CD4-positive, alpha-beta T cell treated with Interferon alpha-2 for 1 hour (primary cell): ENCODE measurements around the gene PIGL.
"Not testable (repeated sequence)": the region's sequence is repeated elsewhere in the genome, so short reads cannot be mapped to it uniquely, and the experiment has no call there.

ENCODE experiments used
- DNase-seq, 2 donors: peaks; one replicate each; pipeline ENCODE4 v3.0.0-alpha.2; 2020 to 2022

The PIGL gene

DNA sequence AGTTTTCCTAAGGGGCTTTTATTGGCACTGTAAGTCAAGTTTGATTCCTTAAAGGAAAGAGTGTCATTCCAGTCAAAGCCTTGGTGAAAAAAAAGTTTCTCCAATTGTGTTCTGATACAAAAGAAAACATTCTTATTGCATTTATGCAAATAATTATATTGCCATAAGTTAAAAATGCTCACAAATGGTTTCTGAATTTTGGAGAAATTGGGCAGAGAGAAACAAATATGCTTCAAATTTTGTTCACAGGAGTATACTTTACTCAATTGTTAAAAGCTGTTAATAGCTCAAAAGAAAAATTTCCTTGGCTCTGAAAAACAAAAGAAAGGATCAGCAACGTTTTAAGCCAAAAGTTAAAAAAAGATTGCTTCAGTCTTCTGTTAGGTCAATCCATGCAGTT lies 60.2 kb downstream of the PIGL start:
- no peak for DNase-seq

DNA sequence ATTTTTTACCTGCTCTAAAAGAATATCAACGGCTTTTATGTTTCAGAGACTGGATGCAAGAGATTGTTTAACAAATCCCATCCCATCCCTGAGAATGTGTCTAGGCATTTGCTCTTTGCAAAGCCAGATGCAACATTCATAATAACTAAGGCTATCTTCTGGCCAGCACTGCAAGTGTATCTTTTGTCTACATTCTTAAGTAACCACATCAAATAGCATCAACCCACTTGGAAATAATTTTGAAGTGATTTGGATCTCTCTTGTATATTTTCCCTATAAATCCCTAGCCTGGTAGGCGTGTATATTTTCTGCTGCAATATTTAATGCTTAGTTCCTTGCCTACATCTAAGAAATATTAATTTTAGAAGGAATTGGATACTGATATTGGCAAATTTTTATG lies 64.3 kb downstream of the PIGL start:
- DNase-seq = no peak

DNA sequence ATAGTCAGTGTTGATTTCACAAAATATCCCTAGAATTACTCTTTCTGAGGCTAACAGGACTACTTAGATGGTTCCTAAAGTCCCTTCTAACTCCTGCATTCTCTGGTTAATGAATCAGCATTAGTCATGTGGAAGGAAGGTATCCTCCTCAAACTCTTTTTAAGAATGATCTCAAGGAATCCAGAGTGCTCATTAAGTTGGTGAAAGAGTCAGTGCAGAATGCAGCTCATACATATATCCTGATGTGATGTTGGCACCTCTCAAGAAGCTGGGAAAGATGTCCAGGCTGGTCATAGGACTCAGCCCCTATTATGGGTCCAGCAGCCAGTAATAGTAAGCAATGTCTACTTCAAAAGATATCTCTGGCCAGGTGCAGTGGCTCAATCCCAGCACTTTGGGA lies 65.5 kb downstream of the PIGL start:
- no peak for DNase-seq

DNA sequence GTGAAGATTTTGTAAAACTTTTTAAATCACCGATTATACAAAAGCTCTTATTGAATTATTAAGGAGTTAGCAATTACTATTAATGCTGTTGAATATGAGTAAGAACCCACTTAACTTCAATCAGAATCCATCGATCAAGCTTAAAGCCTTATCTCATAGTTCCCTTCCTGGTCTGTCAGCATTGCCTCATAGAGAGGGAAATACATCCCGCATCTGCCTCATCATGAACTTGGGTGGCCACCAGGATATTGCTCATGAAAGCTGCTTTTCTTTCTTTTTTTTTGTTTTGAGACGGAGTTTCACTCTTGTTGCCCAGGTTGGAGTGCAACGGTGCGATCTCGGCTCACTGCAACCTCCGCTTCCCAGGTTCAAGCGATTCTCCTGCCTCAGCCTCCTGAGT lies 66.7 kb downstream of the PIGL start:
- no peak for DNase-seq

DNA sequence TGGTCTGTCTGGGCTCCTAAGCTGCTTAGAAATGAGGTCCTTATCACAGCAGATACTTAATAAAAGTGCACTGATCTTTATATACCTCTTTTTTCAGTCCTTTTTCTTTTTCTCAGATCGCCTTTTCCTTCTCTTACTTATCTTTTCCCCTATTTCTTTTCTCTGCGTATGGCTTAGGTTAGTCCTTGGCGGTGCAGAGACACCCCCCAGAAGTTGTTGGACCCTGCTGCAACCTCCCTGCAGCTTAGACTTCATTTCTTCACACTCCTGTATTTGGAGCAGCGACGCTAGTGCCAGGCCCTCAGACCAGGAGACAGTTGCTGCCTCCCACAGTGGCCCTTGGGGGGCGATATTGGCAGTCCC lies 68.6 kb downstream of the PIGL start:
- DNase-seq = no peak

DNA sequence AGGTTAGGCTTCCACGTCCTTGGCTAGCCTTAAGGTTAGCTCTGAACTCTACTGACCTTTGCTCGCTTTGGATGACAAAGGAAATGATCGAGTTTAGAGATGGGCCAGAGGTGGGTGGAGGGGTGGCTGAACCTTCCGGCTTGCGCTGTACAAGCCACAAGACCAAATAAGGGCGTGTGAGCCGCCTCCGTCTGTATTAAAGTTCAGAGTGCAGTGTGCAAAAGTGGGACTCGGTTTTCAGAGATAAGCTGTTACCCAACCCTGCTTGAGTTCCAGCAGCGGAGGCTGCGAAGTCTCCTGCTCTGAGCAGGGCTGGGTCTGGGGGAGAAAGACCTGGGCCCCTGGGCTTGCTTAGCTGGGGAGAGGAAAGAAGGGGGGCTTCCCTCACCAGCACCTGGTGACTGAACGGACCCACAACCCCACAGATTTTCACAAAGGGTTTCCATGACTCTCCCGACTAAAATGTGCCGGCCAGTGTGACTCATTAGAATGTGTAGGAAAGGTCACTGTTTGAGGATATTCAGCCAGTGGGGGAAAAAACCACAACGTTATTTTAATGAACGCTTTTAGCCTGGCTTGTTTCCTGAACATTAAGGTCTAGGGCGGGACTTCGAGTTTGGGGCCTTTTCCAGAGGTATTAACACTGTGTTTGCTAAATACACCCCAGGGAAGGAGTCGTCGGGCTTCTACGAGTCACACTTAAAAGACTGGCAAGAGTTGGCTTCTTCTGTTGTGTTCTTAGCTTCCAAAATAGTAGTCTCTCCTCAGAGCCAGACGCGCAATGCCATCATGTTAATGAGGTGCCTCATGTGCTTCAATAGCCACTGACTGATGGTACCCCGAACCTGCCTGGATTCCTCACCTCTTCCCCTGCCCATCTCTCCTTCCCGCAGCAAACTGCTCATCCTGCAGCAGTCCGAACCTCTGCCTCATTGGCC lies 69.3 kb downstream of the PIGL start:
- peak; percentile 77 to 86 for DNase-seq

DNA sequence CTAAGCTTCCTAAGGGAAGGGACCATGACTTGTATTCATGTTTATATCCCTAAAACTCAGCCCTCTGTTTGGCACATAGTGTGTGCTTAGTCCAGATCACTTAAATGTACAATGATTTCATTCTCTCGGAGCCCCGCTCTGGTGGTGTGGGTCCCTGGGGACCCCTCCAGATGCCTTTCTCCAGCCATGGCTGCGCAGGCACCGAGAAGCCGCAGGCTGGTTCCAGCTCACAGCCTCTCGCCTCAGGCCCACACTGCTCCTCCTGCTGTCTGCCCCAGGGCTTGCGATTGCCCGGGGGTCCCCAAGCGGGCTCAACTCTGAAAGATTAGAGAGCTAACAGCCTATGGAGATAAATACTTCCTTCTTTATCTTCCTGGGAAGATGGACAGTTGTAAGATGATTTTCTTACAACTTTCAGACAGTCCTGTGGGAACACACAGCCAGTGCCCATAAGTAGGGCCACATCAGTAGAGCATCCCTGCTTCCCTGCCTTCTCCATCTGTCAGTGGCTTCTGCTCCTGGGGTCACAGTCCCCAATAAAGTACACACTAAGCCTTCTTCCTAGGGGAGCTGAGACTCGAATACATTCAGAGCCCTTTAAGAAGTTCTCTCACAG lies 70.0 kb downstream of the PIGL start:
- DNase-seq = peak in 1 of 2 donors; percentile 68

DNA sequence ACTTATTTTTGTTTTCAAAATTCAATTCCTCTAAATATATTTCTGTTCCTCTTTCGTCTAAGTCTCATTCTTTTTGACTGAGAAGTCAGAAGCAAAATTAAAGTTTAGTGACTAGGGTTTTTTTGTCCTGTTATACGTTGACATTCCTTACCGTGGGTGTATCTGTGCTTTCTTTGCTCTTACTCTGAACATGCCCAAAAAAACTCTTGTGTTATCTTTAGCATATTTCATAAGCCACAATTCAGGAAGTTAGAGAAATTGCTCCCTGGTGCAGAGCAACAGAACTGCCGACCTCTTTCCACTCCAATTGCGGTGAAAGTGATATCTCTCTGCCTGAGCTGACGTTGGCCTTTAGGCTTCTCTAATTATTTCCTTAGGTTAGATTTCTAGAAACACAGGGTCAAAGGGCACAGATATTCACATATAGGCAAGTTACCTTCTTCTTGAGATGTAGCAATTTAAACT lies 70.6 kb downstream of the PIGL start:
- peak; percentile 17 to 48 for DNase-seq

DNA sequence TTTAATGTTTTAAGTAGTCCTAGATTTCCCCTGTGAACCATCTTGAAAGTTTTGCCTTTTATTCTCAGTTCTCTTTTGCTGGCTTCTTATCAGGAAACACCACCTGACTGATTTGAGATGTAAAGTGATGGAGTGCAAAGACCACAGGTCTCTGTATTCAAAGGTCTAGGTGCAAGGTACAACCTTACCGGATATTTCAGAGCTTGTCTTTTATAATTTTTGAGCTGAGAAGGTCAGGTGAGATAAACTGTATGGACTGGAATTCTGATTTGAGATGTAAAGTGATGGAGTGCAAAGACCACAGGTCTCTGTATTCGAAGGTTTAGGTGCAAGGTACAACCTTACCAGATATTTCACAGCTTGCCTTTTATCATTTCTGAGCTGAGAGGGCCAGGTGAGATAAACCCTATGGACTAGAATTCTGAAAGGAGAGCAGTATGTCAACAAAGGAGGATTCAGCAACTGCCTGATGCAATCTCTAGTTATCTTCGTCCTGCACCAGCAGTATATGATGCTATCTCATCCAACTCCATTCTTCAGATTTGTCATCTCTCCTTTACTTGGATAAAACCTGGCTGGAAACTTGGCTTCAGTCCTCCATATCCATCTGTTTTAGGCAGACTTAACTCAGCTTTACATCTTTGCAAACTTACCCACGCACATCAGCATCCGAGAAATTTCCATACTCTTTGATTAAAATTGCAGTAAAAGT lies 72.0 kb downstream of the PIGL start:
- DNase-seq = no peak

DNA sequence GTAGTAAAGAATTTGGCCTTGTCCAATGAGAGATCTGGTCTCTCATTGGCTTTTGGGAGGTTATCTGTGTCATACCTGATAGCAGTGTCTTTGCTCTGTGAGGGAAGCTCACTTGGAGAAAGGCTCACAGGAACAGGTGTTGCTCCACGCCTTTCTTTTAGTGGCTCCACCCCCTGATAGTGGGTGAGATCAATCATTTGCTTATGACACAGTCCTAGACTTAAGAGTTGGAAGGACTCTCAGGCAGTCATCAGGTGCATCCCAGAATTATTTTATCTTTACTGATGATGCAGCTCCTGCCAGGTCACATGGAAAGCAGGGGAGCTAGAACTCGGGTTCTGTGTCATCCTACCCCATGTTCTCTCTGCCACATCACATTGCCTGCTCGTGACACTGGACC lies 76.9 kb downstream of the PIGL start:
- no peak for DNase-seq

DNA sequence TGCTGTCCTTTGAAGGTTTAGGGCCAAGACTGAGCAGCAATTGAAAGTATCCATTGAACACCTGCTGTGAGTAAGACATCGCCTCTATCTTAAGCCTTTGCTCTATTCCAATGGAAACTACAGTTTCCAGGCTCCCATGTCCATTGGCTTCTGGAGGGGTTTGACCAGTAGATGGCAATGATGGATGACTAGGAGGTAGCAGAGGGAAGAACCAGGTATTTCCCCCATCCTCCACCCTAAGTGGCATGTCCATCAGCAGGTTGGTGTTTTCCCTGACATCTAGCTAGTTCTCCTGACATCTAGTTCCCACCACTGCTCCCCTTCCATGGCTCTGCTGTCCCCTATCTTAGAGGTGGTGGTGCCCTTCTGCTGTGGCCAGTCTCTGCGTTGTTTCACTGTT lies 77.5 kb downstream of the PIGL start:
- DNase-seq = no peak

DNA sequence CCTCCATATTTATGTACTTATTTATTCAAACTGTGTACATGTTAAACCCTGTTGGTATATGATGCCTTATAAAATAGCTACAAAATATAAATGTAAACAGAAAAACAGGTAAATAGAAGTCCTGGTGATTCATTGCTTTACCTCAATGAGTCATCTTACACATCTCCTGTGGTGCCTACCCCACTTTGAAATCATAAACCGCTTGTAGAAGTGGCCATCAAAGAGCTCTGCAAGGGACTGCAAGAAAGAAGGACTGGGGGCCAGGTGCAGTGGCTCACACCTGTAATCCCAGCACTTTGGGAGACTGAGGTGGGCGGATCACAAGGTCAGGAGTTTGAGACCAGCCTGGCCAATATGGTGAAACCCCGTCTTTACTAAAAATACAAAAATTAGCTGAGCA lies 79.1 kb downstream of the PIGL start:
- DNase-seq = not testable (repeated sequence)

DNA sequence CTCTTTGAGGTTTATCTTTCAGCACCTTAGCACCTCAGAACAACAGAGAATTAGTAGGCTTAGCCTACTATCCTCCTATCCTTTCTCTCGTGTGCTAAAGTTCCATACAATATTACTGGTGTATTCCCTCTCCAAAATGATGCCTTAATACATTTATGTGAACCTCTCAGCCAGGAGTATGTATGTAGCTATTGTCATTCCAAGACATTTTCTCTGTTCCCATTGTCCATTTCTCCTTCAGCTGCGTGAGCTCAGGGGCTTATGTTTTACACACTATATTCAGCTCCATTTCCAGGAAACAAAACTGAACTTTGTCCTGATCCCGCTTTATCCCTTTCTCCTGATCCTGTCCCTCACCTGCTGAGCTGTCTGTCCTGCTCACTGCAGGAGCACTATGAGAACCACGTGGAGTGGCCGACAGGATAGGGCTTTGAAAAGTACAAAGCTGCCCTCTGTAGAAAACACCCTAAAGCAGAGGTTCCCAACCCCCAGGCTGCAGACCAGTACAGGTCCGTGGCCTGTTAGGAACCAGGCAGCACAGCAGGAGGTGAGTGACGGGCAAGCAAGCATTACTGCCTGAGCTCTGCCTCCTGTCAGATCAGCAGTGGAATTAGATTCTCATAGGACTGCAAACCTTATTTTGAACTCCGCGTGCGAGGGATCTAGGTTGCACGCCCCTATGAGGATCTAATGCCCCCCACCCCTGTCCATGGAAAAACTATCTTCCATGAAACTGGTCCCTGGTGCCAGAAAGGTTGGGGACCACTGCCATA lies 80.5 kb downstream of the PIGL start:
- DNase-seq = no peak

DNA sequence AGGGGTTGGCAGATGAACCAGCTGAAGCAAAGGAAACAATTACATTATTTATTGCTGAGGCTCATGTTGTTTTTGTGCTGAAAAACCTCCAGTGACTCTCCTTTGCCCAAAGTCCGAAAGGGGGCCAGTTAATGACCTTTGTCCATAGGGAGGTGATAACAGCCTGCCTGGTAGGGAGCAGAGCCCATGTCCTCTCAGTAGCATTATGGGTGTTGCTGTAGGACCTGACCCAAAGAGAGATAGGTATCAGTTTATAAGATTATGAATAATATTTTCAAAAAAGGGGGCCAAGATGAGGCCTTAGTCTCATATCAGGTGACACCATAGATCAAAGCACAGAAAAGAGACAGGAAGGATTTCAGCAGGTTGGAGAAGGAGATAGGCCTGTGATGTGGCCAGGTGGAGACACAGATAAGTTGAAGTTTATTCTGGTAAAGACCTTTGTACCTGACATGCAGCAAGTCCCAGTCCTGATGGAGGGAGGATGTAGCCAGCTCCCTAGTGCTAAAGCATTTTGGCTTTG lies 81.2 kb downstream of the PIGL start:
- no peak for DNase-seq

DNA sequence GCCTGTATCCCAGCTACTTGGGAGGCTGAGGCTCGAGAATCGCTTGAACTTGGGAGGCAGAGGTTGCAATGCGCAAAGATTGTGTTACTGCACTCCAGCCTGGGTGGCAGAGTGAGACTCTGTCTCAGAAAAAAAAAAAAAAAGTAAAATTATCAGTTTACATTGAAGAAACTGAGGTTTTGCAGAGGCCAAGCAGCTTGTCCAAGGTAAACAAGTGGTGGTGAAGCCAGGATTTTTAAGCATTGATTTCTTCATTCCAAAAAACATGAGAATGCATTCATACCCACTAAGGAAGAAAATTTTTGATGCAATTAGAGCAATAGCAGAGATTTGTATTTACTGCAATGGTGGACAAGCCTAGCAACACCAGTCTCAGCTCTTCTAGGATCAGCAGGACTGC lies 83.5 kb downstream of the PIGL start:
- DNase-seq = no peak

DNA sequence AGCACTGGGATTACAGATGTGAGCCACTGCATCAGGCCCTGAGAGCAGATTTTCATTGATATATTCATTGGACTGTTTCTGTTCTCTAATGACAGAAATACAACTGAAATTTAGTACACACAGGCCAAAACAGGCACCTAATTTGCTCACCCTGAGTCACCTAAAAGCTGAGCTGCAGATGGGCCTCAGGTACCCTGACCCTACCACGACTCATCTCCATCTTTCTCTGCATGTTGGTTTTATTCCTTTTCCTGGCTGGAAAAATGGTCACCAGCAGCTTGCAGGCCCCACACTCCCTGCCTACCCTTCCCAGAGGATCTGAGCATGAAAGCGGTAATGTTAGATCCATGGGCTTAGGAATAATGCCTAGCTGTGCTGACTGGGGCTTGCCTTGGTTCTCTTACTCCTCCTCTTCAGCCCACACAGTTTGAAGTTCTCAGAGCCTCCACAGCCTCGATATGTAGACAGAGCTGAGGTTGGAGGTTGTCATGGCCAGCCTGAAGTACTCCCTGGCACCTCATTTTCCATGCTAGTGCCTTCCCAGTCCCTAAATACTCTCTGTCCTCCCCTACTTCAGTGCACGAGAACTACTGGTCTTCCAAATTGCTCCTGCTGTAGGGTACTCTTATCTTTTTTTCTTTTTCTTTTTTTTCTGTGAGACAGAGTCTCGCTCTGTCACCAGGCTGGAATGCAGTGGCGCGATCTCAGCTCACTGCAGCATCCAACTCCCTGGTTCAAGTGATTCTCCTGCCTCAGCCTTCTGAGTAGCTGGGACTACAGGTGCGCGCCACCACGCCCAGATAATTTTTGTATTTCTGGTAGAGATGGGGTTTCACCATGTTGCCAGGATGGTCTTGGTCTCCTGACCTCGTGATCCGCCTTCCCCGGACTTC lies 85.2 kb downstream of the PIGL start:
- DNase-seq = no peak

DNA sequence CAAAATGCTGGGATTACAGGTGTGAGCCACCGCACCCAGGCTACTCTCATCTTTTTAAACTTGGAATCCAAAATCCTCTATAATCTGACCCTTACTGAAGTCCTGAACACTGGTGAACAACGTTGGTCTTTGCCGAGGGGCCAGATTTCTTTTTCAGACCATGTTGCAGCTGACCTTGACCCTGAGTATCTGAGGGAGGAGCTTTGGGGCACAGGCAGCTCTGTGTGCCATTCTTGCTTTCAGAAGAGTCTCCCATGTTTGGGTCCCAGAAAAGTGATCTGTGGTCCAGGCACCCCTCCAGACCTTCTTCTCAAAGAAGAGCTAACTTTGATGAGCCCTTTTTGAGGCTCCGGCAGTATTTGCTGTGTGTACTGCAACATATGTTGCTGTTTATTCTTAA lies 85.8 kb downstream of the PIGL start:
- DNase-seq = no peak

DNA sequence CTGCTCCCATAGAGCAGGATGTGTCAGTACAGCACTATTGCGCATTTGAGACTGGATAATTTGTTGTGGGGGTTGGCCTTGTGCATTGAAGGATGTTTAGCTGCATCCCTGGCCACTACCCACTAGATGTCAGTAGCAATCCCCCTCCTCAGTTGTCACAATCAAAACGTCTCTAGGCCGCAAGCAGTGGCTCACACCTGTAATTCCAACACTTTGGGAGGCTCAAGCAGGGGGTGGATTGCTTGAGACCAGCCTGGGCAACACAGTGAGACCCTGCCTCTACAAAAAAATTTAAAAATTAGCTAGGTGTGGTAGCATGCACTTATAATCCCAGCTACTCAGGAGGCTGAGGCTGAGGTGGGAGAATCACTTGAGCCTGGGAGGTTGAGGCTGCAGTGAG lies 87.8 kb downstream of the PIGL start:
- DNase-seq = peak in 1 of 2 donors; percentile 11

DNA sequence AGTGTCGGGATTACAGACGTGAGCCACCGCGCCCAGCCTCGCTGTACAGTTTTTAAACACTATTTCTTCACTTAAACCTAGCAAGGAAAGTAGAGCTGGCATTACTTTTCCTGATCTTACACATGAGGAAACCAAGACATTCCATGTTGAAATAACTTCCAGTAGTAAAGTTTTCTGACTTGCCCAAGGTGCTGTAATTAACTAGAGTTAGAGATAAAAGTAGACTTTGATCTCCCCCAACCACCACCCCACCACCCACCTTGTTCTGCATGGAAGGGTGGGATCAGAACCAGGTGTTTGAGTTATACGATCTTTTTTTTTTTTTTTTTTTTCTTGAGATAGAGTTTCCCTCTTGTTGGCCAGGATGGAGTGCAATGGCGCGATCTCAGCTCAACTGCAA lies 89.2 kb downstream of the PIGL start:
- DNase-seq = no peak

DNA sequence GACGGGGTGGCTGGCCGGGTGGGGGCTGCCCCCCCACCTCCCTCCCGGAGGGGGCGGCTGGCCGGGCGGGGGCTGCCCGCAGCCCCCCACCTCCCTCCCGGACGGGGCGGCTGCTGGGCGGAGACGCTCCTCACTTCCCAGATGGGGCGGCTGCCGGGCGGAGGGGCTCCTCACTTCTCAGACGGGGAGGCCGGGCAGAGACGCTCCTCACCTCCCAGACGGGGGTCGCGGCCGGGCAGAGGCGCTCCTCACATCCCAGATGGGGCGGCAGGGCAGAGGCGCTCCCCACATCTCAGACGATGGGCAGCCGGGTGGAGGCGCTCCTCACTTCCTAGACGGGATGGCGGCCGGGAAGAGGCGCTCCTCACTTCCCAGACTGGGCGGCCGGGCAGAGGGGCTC lies 95.1 kb downstream of the PIGL start:
- not testable (repeated sequence) for DNase-seq
